Measurements from ENCODE around the gene ERICH4. TPM values are rescaled to one million over a fixed set of nuclear protein-coding genes. Genes with fewer than 3 reads are reported as not detected.
A peak's percentile ranks its signal among the peaks of the same experiment; 100 is the strongest.

Gene ERICH4
- total and polyA plus RNA-seq, 9 of the 15 experiments (the other 6 are each of a cell fraction or from before 2014, with no cell fraction given) = not detected

GRCh38 chr19:41449079-41449864 lies 6.3 kb downstream of the ERICH4 start (continued):
- TF ChIP-seq REST (IDR thresholded peaks at IDR 0.05; ENCODE audit: borderline replicate concordance) (peak; percentile 92), REST (CRISPR knock-in tag; IDR thresholded peaks at IDR 0.05; ENCODE audit: low read depth) (no peak), SNRNP70 (optimal IDR thresholded peaks at IDR 0.05; ENCODE audit: low read depth, low read length) (no peak), ILK (tag; IDR thresholded peaks at IDR 0.05; ENCODE audit: borderline replicate concordance, low read depth) (no peak)
